ENCODE data around the gene CCDC157. TPM values are rescaled to one million over a fixed set of nuclear protein-coding genes. Genes with fewer than 3 reads are reported as not detected.

The CCDC157 gene
- total and polyA plus RNA-seq, 11 donors = 0.42 to 1.7 (median 1.1) TPM

- DNase-seq = peak; percentile 99 to 100 (median 99)
- peak in 1 of 2 donors; percentile 58 for TF ChIP-seq POLR2A (IDR thresholded peaks at IDR 0.05)
- TF ChIP-seq, protein P1, sequence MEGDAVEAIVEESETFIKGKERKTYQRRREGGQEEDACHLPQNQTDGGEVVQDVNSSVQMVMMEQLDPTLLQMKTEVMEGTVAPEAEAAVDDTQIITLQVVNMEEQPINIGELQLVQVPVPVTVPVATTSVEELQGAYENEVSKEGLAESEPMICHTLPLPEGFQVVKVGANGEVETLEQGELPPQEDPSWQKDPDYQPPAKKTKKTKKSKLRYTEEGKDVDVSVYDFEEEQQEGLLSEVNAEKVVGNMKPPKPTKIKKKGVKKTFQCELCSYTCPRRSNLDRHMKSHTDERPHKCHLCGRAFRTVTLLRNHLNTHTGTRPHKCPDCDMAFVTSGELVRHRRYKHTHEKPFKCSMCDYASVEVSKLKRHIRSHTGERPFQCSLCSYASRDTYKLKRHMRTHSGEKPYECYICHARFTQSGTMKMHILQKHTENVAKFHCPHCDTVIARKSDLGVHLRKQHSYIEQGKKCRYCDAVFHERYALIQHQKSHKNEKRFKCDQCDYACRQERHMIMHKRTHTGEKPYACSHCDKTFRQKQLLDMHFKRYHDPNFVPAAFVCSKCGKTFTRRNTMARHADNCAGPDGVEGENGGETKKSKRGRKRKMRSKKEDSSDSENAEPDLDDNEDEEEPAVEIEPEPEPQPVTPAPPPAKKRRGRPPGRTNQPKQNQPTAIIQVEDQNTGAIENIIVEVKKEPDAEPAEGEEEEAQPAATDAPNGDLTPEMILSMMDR (IDR thresholded peaks at IDR 0.05) = no peak
- intact Hi-C loops (cut with DNase I) = loop anchor here in 3 of 10 donors (1.0 to 10.0 kb wide), 3 partner anchors 136 to 181 kb away; partner anchors contain the start of gene TCN2 (in 2 of the 3)
- Histone ChIP-seq H3K36me3 (peaks cover 0 to 25% (median 9%) of the 10 kb centered on the region in 9 donors), H3K4me1 (peaks cover 4 to 54% (median 33%) of the 10 kb centered on the region in 12 donors), H3K27ac (peak overlapping the region; percentile 87 to 99 (median 96)), H3K27me3 (no peaks in the 10 kb centered on the region), H3K9me3 (no peaks in the 10 kb centered on the region), H3K4me3 (peak overlapping the region; percentile 41 to 88 (median 71))
- peak; percentile 90 to 96 (median 94) for ATAC-seq
- WGBS, 4 donors = 2 to 3% (median 3%) methylated on average over 31 of the region's 31 CpGs
These were observed 67.2 kb downstream of the CCDC157 start for GRCh38 chr22:30423959-30424533.

DNA sequence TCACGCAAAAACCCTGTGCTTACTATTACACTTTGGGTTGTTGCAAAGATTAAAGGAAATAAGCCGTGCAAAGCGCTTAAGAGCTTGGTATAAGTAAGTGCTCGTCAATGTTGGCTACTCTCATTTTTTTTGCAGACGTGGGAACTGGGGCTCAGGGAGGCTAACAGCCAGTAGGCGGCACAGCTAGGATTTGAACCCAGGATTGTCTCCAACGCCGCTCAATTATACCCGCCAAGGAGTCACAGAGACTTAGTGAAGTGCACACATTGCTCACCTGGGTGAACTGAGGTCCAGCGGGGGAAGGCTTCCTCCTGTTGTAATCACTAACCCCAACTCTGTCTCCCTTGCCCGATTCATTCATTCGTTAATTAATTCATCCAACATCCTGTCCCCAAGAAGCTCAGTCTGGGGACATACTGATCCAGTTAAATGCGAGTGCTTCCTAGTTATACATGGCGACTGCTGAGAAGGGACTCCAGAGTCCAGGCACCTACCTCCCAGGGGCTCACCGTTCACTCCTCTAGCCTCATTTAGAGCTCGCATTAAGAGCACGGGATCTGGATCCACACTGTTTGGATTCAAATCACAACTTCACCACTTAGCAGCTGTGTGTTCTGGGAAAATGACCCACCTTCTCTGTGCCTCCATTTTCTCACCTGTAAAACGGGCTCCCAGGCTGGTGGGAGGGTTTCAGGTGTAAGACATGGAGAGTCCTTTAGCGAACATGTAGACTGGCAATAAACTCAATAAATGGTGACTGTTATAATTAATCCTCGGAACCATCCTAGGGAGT lies 67.9 kb downstream of the CCDC157 start:
- no peaks in the 10 kb centered on the region for H3K27me3 ChIP-seq
- H3K4me3 ChIP-seq = peak overlapping the region; percentile 41 to 88 (median 73)
- DNase-seq (no peak), ATAC-seq (no peak)
- no peaks in the 10 kb centered on the region for H3K9me3 ChIP-seq
- peaks cover 4 to 54% (median 33%) of the 10 kb centered on the region in 12 donors for H3K4me1 ChIP-seq
- intact Hi-C loops (cut with DNase I) = loop anchor here in 4 of 10 donors (1.0 to 10.0 kb wide), 4 partner anchors 136 to 180 kb away; partner anchors contain the start of genes TCN2 (in 2 of the 4) and PES1 (in 1 of the 4)
- peak overlapping the region in 11 of 12 donors; percentile 89 to 99 (median 97) for H3K27ac ChIP-seq
- TF ChIP-seq, protein P1 (IDR thresholded peaks at IDR 0.05) = no peak
- TF ChIP-seq POLR2A (IDR thresholded peaks at IDR 0.05) = no peak
- 47 to 51% (median 48%) methylated on average over 20 of the region's 20 CpGs for WGBS, 4 donors
- H3K36me3 ChIP-seq = peaks cover 0 to 18% (median 4%) of the 10 kb centered on the region in 9 donors

DNA sequence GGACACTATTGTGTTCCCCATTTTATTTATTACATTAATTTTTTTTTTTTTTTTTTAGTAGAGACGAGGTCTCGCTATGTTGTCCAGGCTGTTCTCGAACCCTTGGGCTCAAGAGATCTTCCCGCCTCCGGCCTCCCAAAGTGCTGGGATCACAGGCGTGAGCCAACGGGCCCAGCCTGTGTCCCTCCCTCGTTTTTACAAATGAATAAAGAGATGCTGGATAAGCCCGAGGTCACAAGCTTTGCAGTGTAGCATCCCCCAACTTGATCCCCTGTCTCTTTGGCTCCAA lies 68.5 kb downstream of the CCDC157 start:
- Histone ChIP-seq H3K36me3 (peaks cover 0 to 14% (median 4%) of the 10 kb centered on the region in 9 donors), H3K4me3 (peak overlapping the region; percentile 53 to 88 (median 73)), H3K9me3 (no peaks in the 10 kb centered on the region), H3K27me3 (no peaks in the 10 kb centered on the region), H3K27ac (peak overlapping the region in 10 of 12 donors; percentile 53 to 98 (median 76)), H3K4me1 (peaks cover 4 to 53% (median 33%) of the 10 kb centered on the region in 12 donors)
- WGBS, 4 donors = 6 to 13% (median 9%) methylated on average over 9 of the region's 9 CpGs
- no peak for DNase-seq
- intact Hi-C loops (cut with DNase I) = loop anchor here in 4 of 10 donors (5.0 to 10.0 kb wide), 3 partner anchors 160 to 180 kb away; partner anchors contain the start of genes TCN2 (in 2 of the 4) and PES1 (in 1 of the 4)
- no peak for ATAC-seq
- TF ChIP-seq, protein P1 (IDR thresholded peaks at IDR 0.05) = no peak
- no peak for TF ChIP-seq POLR2A (IDR thresholded peaks at IDR 0.05)
